GM19328 (cell line): ENCODE results near the gene TIMM29.

Source experiments
- ATAC-seq: cut with Tn5 transposase; IDR thresholded peaks from one replicate; pipeline ENCODE4 v1.9.1; 2021; ENCODE audit warnings: mild to moderate bottlenecking, moderate library complexity; ENCODE audit not compliant: unreplicated experiment

TIMM29 gene

GRCh38 chr19:10928563-10929401, at the start of gene TIMM29, which contains the start of gene YIPF2:
TIMM29 (plus strand) TSS chr19:10928811; CDS start chr19:10928823, 12 bp downstream.
YIPF2 (minus strand) TSS chr19:10928639; CDS start chr19:10928410, 229 bp downstream.
- ATAC-seq, result peak; percentile 72

GRCh38 chr19:10881403-10882107, 47.1 kb upstream of the TIMM29 start:
- no peak for ATAC-seq

- ATAC-seq, result no peak
These were observed 46.5 kb upstream of the TIMM29 start for GRCh38 chr19:10882108-10882457.

GRCh38 chr19:10884274-10884673, 44.3 kb upstream of the TIMM29 start:
- no peak for ATAC-seq

- ATAC-seq, result no peak
These were observed 43.1 kb upstream of the TIMM29 start for GRCh38 chr19:10885201-10886169.

- ATAC-seq, result no peak
These were observed 40.8 kb upstream of the TIMM29 start for GRCh38 chr19:10887616-10888367.

- ATAC-seq, result no peak
These were observed 40.2 kb upstream of the TIMM29 start for GRCh38 chr19:10888421-10888866.

GRCh38 chr19:10889880-10890279, 38.7 kb upstream of the TIMM29 start:
- ATAC-seq, result no peak

GRCh38 chr19:10891405-10892086, 37.1 kb upstream of the TIMM29 start:
- no peak for ATAC-seq

- no peak for ATAC-seq
These were observed 36.4 kb upstream of the TIMM29 start for GRCh38 chr19:10892256-10892655.

- ATAC-seq, result no peak
These were observed 33.7 kb upstream of the TIMM29 start for GRCh38 chr19:10894911-10895213.

GRCh38 chr19:10895363-10895762, 33.2 kb upstream of the TIMM29 start:
- no peak for ATAC-seq

GRCh38 chr19:10895920-10896319, 32.7 kb upstream of the TIMM29 start:
- ATAC-seq, result no peak

GRCh38 chr19:10896851-10897526, 31.6 kb upstream of the TIMM29 start:
- no peak for ATAC-seq

GRCh38 chr19:10898633-10899032, 30.0 kb upstream of the TIMM29 start:
- no peak for ATAC-seq

GRCh38 chr19:10899151-10899653, 29.4 kb upstream of the TIMM29 start:
- no peak for ATAC-seq

GRCh38 chr19:10907925-10908324, 20.7 kb upstream of the TIMM29 start:
- no peak for ATAC-seq

- no peak for ATAC-seq
These were observed 20.1 kb upstream of the TIMM29 start for GRCh38 chr19:10908380-10908960.
